ENCODE measurements around the gene SPECC1L.
"Not testable (repeated sequence)": the region's sequence is repeated elsewhere in the genome, so short reads cannot be mapped to it uniquely, and the experiment has no call there.

The SPECC1L gene, protein sequence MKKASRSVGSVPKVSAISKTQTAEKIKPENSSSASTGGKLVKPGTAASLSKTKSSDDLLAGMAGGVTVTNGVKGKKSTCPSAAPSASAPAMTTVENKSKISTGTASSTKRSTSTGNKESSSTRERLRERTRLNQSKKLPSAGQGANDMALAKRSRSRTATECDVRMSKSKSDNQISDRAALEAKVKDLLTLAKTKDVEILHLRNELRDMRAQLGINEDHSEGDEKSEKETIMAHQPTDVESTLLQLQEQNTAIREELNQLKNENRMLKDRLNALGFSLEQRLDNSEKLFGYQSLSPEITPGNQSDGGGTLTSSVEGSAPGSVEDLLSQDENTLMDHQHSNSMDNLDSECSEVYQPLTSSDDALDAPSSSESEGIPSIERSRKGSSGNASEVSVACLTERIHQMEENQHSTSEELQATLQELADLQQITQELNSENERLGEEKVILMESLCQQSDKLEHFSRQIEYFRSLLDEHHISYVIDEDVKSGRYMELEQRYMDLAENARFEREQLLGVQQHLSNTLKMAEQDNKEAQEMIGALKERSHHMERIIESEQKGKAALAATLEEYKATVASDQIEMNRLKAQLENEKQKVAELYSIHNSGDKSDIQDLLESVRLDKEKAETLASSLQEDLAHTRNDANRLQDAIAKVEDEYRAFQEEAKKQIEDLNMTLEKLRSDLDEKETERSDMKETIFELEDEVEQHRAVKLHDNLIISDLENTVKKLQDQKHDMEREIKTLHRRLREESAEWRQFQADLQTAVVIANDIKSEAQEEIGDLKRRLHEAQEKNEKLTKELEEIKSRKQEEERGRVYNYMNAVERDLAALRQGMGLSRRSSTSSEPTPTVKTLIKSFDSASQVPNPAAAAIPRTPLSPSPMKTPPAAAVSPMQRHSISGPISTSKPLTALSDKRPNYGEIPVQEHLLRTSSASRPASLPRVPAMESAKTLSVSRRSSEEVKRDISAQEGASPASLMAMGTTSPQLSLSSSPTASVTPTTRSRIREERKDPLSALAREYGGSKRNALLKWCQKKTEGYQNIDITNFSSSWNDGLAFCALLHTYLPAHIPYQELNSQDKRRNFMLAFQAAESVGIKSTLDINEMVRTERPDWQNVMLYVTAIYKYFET

GRCh38 chr22:24270556-24271385, at the start of gene SPECC1L:
Gene SPECC1L, plus strand, starts transcription at chr22:24270831. Its CDS starts 31,401 bp downstream, at chr22:24302232.
- peak; percentile 89 for DNase-seq (ENCODE audit: low read depth)

DNA sequence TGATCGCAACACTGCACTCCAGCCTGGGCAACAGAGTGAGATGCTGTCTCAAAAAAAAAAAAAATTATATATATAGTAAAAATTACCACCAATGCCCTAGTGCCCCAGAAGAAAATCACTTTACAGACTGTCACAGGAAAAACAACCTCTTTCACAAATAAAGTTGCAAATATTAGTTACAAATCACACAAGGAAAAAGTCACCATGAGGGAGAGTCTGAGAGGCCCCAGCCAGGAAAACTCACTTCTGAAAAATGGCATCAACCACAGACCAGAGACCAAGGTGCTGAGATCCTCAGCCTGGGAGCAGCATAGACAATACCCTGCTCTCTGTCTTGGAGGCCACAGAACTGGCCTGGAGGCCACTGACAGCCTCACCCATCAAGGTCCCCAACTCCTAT, 46.2 kb upstream of the SPECC1L start:
- no peak for DNase-seq (ENCODE audit: low read depth)

DNA sequence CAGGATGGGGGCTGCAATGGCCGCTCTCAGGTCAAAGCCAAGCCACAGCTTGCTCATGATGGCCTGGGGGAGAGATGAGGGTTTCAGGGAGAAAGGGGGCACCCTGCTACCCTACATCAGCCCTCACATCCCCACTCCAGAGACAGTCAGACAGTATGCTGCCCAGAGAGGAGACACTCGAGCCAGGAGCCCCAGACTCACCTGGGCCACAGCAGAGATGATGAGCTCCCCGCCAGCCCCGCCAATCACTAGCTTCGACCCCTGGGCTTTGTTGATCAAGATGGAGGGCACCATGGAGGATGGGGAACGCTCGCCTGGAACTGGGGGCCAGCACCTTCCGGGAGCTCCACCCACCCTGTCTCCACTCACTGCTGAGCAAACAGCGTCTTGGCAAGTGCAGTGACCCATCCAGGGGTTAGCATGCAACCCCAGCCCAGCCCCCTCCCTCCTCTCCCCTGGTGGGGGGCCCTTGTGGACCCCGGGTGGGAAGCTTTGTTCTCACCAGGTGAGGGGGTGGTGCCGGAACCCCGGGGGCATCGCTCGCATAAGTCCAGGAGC, 45.5 kb upstream of the SPECC1L start:
- DNase-seq (ENCODE audit: low read depth) = no peak

- no peak for DNase-seq (ENCODE audit: low read depth)
Measured at GRCh38 chr22:24225951-24226350, 44.7 kb upstream of the SPECC1L start.

- DNase-seq (ENCODE audit: low read depth) = peak; percentile 62
Measured at GRCh38 chr22:24230911-24231656, 39.5 kb upstream of the SPECC1L start.

DNA sequence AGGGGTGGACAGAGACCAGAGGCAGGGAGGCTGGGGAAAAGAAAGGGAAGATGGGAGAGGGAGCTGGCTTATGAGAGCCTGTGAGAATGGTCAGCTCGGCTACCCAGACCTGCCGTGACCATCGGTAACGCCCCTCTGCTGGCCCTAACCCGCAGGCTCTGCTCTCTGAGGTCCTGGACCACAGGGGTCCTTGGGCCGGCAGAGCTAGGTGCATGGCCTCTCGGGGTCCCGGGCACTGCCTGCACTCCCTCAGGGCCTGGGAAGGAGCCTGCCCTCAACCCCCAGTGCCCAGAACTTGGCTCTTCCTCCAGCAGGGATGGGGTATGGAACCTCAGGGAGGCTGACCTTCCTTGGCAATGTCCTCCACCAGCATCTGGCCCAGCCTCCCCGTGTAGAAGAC, 38.9 kb upstream of the SPECC1L start:
- DNase-seq (ENCODE audit: low read depth) = no peak

- DNase-seq (ENCODE audit: low read depth) = no peak
Measured at GRCh38 chr22:24232124-24232523, 38.5 kb upstream of the SPECC1L start.

- no peak for DNase-seq (ENCODE audit: low read depth)
Measured at GRCh38 chr22:24232725-24233124, 37.9 kb upstream of the SPECC1L start.

DNA sequence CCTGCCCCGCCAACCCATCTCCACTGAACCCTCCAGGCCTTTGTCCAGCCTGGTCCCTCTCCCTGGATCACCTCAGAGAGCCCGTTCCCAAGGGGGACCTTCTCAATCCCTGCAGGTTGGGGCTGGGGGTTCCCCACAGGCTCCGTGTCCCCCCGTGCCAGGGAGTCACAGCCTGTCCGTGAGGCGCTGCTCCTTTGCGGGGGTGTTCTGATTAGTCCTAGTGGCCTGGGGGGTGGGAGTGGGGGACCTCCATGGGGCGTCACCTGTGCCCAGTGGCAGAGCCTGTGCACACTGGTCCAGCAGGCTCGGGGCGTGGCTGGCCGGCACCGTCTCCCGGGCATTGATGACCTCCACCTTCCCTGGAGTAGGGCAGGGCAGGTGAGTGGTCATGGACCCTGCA, 37.4 kb upstream of the SPECC1L start:
- DNase-seq (ENCODE audit: low read depth) = no peak

- DNase-seq (ENCODE audit: low read depth) = no peak
Measured at GRCh38 chr22:24233816-24234215, 36.8 kb upstream of the SPECC1L start.

GRCh38 chr22:24235315-24235714, 35.3 kb upstream of the SPECC1L start:
- no peak for DNase-seq (ENCODE audit: low read depth)

- DNase-seq (ENCODE audit: low read depth) = no peak
Measured at GRCh38 chr22:24236656-24237055, 34.0 kb upstream of the SPECC1L start.

- not testable (repeated sequence) for DNase-seq (ENCODE audit: low read depth)
Measured at GRCh38 chr22:24238101-24238694, 32.4 kb upstream of the SPECC1L start.

DNA sequence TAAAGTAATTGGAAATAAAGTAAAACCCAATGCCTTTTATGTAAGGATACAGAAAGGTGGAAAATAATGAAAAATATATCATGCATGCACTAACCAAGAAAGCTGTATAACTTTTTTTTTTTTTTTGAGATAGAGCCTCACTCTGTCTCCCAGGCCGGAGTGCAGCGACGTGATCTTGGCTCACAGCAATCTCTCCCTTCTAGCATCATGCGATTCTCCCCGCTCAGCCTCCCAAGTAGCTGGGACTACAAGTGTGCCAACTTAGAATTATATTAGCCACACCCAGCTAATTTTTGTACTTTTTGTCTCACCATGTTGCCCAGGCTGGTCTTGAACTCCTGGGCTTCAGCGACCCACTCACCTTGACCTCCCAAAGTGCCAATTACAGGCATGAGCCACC, 30.2 kb upstream of the SPECC1L start:
- DNase-seq (ENCODE audit: low read depth) = no peak

DNA sequence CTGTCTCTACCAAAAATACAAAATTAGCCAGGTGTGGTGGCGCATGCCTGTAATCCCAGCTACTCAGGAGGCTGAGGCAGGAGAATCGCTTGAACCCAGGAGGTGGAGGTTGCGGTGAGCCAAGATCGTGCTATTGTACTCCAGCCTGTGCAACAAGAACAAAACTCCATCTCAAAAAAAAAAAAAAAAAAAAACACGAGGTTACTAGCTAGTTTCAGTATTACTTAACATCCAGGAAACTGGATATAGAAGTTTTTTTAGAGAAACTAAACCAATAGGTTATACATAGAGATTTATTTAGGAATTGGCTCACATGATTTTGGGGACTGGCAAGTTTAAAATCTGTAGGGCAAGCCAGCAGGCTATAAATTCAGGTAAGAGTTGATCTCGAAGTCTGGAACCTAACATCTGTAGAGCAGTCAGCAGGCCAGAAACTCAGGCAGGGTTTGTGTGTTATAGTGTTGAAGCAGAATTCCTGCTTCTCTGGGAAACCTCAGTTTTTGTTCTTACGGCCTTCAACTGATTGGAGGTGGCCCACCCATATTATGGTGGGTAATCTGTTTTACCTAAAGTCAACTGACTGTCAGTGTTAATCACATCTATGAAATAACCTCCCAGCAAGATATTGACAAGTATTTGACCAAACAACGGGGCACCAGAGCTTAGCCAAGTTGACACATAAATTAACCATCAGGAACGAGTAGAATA, 29.5 kb upstream of the SPECC1L start:
- DNase-seq (ENCODE audit: low read depth) = not testable (repeated sequence)

DNA sequence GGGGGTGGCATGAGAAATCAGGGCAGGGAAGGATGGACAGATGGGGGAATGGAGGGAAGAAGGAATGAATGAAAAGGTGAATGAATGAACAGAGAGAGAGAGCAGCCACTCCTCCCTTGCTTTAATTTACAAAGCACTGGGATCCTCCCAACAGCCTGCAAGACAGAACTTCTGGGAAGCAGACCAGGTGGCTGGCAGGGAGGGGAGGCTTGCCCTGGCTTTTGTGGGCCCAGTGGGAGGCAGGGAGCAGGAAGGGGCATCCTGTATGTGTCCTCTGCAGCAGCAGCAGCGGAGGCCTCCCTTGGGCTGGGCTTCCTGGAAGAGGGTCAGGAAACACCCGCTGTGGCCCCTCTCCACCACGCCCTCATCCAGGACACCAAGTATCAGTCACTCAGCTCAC, 27.2 kb upstream of the SPECC1L start:
- not testable (repeated sequence) for DNase-seq (ENCODE audit: low read depth)

DNA sequence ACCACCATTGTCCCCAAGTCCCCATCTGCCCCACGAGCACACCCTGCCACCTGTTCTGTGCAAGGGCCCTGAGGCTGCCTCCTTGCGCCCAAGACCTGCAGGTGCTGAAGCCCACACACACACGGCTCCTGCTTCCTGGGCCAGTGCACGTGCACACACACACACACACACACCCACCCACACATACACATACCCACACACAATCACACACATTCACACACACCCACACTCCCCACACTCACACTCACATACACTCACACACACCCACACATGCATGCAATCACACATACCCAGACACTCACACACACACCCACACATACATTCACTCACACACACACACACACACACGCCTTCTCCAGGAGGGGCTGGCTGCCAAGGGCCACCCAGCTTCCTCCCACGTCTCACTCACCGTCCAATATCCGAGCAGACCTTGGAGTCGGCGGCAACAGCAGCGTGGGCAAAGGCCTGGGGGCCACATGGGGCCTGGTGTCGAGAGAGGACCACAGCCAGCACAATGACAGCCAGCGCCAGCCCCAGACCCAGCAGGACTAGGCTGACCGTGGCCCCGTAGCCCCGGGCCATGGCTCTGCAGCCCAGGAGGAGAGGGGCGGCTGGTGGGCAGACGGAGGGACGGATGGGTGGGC, 26.4 kb upstream of the SPECC1L start:
- no peak for DNase-seq (ENCODE audit: low read depth)

- not testable (repeated sequence) for DNase-seq (ENCODE audit: low read depth)
Measured at GRCh38 chr22:24245030-24245431, 25.6 kb upstream of the SPECC1L start, which contains the start of gene GGT5. Gene GGT5, minus strand, starts transcription at chr22:24245082. Its CDS starts 357 bp downstream, at chr22:24244725.

All from activated T-cell treated with anti-CD3 and anti-CD28 coated beads for 1 hour (primary cell).